ENCODE data around the gene SLIT3.

Gene SLIT3

GRCh38 chr5:168890816-168891812 lies 409.8 kb downstream of the SLIT3 start:
- no peak for DNase-seq (ENCODE audit: low read depth in 3 of 3)

GRCh38 chr5:168889039-168889438 lies 411.9 kb downstream of the SLIT3 start:
- no peak for DNase-seq (ENCODE audit: low read depth in 3 of 3)

- DNase-seq (ENCODE audit: low read depth in 3 of 3), result no peak
Measured at GRCh38 chr5:168887931-168888330, 413.0 kb downstream of the SLIT3 start.

GRCh38 chr5:168886157-168886556 lies 414.8 kb downstream of the SLIT3 start:
- no peak for DNase-seq (ENCODE audit: low read depth in 3 of 3)

GRCh38 chr5:168885324-168886120 lies 415.4 kb downstream of the SLIT3 start:
- no peak for DNase-seq (ENCODE audit: low read depth in 3 of 3)

- no peak for DNase-seq (ENCODE audit: low read depth in 3 of 3)
Measured at GRCh38 chr5:168883991-168884390, 416.9 kb downstream of the SLIT3 start.

GRCh38 chr5:168883281-168883741 lies 417.6 kb downstream of the SLIT3 start:
- DNase-seq (ENCODE audit: low read depth in 3 of 3), result no peak

GRCh38 chr5:168882283-168882682 lies 418.7 kb downstream of the SLIT3 start:
- DNase-seq (ENCODE audit: low read depth in 3 of 3), result no peak

GRCh38 chr5:168881427-168882149 lies 419.4 kb downstream of the SLIT3 start:
- DNase-seq (ENCODE audit: low read depth in 3 of 3), result no peak

GRCh38 chr5:168879929-168880328 lies 421.0 kb downstream of the SLIT3 start:
- no peak for DNase-seq (ENCODE audit: low read depth in 3 of 3)

- DNase-seq (ENCODE audit: low read depth in 3 of 3), result no peak
Measured at GRCh38 chr5:168879331-168879730, 421.6 kb downstream of the SLIT3 start.

GRCh38 chr5:168878135-168878745 lies 422.7 kb downstream of the SLIT3 start:
- no peak for DNase-seq (ENCODE audit: low read depth in 3 of 3)

- no peak for DNase-seq (ENCODE audit: low read depth in 3 of 3)
Measured at GRCh38 chr5:168877132-168877892, 423.6 kb downstream of the SLIT3 start.

- DNase-seq (ENCODE audit: low read depth in 3 of 3), result no peak
Measured at GRCh38 chr5:168876419-168876818, 424.5 kb downstream of the SLIT3 start.

GRCh38 chr5:168875832-168876231 lies 425.1 kb downstream of the SLIT3 start:
- DNase-seq (ENCODE audit: low read depth in 3 of 3), result no peak

GRCh38 chr5:168874713-168875380 lies 426.1 kb downstream of the SLIT3 start:
- no peak for DNase-seq (ENCODE audit: low read depth in 3 of 3)

- no peak for DNase-seq (ENCODE audit: low read depth in 3 of 3)
Measured at GRCh38 chr5:168872246-168872645, 428.7 kb downstream of the SLIT3 start.

GRCh38 chr5:168870910-168871309 lies 430.0 kb downstream of the SLIT3 start:
- no peak for DNase-seq (ENCODE audit: low read depth in 3 of 3)

- no peak for DNase-seq (ENCODE audit: low read depth in 3 of 3)
Measured at GRCh38 chr5:168869615-168870227, 431.2 kb downstream of the SLIT3 start.

GRCh38 chr5:168867241-168867640 lies 433.7 kb downstream of the SLIT3 start:
- DNase-seq (ENCODE audit: low read depth in 3 of 3), result no peak

Data from stimulated activated CD4-positive, alpha-beta T cell treated with anti-CD3 and anti-CD28 coated beads, TNF-alpha, amount 100 ng/mL, for 4 hours (primary cell).